GM19452 (cell line): Measurements from ENCODE around the gene ADAMTSL2.
"Not testable (repeated sequence)": the region's sequence is repeated elsewhere in the genome, so short reads cannot be mapped to it uniquely, and the experiment has no call there.

ENCODE experiments used
- ATAC-seq: cut with Tn5 transposase; IDR thresholded peaks from one replicate; pipeline ENCODE4 v1.9.1; 2021; ENCODE audit not compliant: unreplicated experiment

Gene ADAMTSL2

GRCh38 chr9:133553973-133554713 is 19.6 kb downstream of the ADAMTSL2 start:
- ATAC-seq, result no peak

GRCh38 chr9:133554729-133555128 is 20.2 kb downstream of the ADAMTSL2 start:
- no peak for ATAC-seq

- ATAC-seq, result no peak
Measured at GRCh38 chr9:133556354-133556753, 21.9 kb downstream of the ADAMTSL2 start.

- ATAC-seq, result no peak
Measured at GRCh38 chr9:133557581-133557980, 23.1 kb downstream of the ADAMTSL2 start.

- peak; percentile 51 for ATAC-seq
Measured at GRCh38 chr9:133558191-133559126, 24.0 kb downstream of the ADAMTSL2 start.

- no peak for ATAC-seq
Measured at GRCh38 chr9:133560311-133560710, 25.8 kb downstream of the ADAMTSL2 start.

GRCh38 chr9:133560944-133561343 is 26.4 kb downstream of the ADAMTSL2 start:
- no peak for ATAC-seq

- no peak for ATAC-seq
Measured at GRCh38 chr9:133561976-133562554, 27.6 kb downstream of the ADAMTSL2 start.

- ATAC-seq, result no peak
Measured at GRCh38 chr9:133562611-133563290, 28.2 kb downstream of the ADAMTSL2 start.

- no peak for ATAC-seq
Measured at GRCh38 chr9:133563291-133563796, 28.8 kb downstream of the ADAMTSL2 start.

GRCh38 chr9:133563814-133564213 is 29.3 kb downstream of the ADAMTSL2 start:
- not testable (repeated sequence) for ATAC-seq

GRCh38 chr9:133564451-133565116 is 30.1 kb downstream of the ADAMTSL2 start:
- no peak for ATAC-seq

GRCh38 chr9:133566382-133566781 is 31.9 kb downstream of the ADAMTSL2 start:
- ATAC-seq, result no peak

GRCh38 chr9:133566817-133567216 is 32.3 kb downstream of the ADAMTSL2 start:
- no peak for ATAC-seq

GRCh38 chr9:133568186-133568585 is 33.7 kb downstream of the ADAMTSL2 start:
- no peak for ATAC-seq

- ATAC-seq, result no peak
Measured at GRCh38 chr9:133569121-133569785, 34.7 kb downstream of the ADAMTSL2 start.

GRCh38 chr9:133569891-133570690 is 35.6 kb downstream of the ADAMTSL2 start:
- no peak for ATAC-seq

GRCh38 chr9:133570691-133571080 is 36.2 kb downstream of the ADAMTSL2 start:
- ATAC-seq, result no peak

- no peak for ATAC-seq
Measured at GRCh38 chr9:133571391-133571890, 36.9 kb downstream of the ADAMTSL2 start.
